HepG2 (cell line): ENCODE results near the gene FAM161A.
"Not testable (repeated sequence)": the region's sequence is repeated elsewhere in the genome, so short reads cannot be mapped to it uniquely, and the experiment has no call there.

Experiments
- MED13 ChIP-seq: sonication (generic); formaldehyde crosslinking; IDR thresholded peaks from 2 replicates; pipeline ENCODE4 v1.5.0; 2020; ENCODE audit warnings: missing genetic modification reagents
- TF ChIP-seq, protein P1 (sequence below): IDR thresholded peaks from 2 replicates; pipeline ENCODE4 v1.6.1; 2016

DNA sequence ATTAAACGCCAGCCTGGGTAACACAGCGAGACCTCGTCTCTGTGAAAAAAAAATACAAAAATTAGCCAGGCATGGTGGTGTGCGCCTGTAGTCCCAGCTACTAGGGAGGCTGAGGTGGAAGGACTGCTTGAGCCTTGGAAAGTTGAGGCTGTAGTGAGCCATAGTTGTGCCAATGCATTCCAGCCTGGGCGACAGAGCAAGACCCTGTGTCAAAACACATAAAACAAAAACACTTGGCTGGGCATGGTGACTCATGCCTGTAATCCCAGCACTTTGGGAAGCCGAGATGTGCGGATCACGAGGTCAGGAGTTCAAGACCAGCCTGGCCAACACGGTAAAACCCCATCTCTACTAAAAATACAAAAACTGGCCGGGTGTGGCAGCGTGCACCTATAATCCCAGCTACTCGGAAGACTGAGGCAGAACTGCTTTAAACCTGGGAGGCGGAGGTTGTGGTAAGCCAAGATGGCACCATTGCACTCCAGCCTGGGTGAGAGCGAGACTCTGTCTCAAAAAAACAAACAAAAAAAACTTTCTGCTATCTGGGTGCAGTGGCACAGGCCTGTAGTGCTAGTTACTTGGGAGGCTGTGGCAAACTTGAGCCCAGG is 12.7 kb upstream of the FAM161A start:
- TF ChIP-seq MED13 (CRISPR knock-in tag) = not testable (repeated sequence)
- TF ChIP-seq, protein P1, sequence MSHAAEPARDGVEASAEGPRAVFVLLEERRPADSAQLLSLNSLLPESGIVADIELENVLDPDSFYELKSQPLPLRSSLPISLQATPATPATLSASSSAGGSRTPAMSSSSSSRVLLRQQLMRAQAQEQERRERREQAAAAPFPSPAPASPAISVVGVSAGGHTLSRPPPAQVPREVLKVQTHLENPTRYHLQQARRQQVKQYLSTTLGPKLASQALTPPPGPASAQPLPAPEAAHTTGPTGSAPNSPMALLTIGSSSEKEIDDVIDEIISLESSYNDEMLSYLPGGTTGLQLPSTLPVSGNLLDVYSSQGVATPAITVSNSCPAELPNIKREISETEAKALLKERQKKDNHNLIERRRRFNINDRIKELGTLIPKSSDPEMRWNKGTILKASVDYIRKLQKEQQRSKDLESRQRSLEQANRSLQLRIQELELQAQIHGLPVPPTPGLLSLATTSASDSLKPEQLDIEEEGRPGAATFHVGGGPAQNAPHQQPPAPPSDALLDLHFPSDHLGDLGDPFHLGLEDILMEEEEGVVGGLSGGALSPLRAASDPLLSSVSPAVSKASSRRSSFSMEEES (CRISPR knock-in tag) = not testable (repeated sequence)
